HEK293 (cell line): ENCODE data around the gene ZC3H7B.
A peak's percentile ranks its signal among the peaks of the same experiment; 100 is the strongest.

ENCODE experiments used
- CTCF ChIA-PET: fragments of 350-600 bp; formaldehyde crosslinking; extraction: SDS; loops from one replicate; lab custom pipeline; 2021; ENCODE audit warnings: antibody characterized with exemption; lab: Yijun Ruan, JAX
- POLR2A ChIA-PET: fragments of 300-600 bp; formaldehyde crosslinking; extraction: SDS; loops from one replicate; lab custom pipeline; 2020; ENCODE audit warnings: antibody characterized with exemption, inconsistent platforms; lab: Yijun Ruan, JAX
- H3K27ac ChIP-seq: fragments of 200-500 bp; sonication (Bioruptor generic); 2 replicates; pipeline ENCODE4 v1.5.1; 2014; ENCODE audit warnings: low read depth, low read length, control low read depth, inconsistent platforms; ENCODE audit errors: extremely low read depth
- H3K36me3 ChIP-seq, 2 experiments: fragments of 200-500 bp in 1 of 2; sonication (Bioruptor generic) in 1 of 2; 1 replicate in 1 of 2; 2 replicates in 1 of 2; pipeline ENCODE4 v1.5.1; 2014 to 2017; ENCODE audit warnings: inconsistent platforms in 2 of 2, low read length in 2 of 2; ENCODE audit not compliant: control insufficient read depth in 2 of 2, insufficient read depth in 1 of 2
- H3K4me1 ChIP-seq: fragments of 200-500 bp; sonication (Bioruptor generic); 2 replicates; pipeline ENCODE4 v1.5.1; 2014; ENCODE audit warnings: mild to moderate bottlenecking, low read length, inconsistent platforms; ENCODE audit not compliant: control insufficient read depth, insufficient read depth
- H3K4me3 ChIP-seq: 2 replicates; pipeline ENCODE4 v1.5.1; 2011; ENCODE audit warnings: low read depth, mild to moderate bottlenecking, control low read depth, low read length, moderate library complexity
- H3K9me3 ChIP-seq: fragments of 200-500 bp; sonication (Bioruptor generic); 2 replicates; pipeline ENCODE4 v1.5.1; 2014; ENCODE audit warnings: low read depth, low read length, inconsistent platforms; ENCODE audit not compliant: control insufficient read depth, insufficient read depth
- GFI1B ChIP-seq: fragments of 450-650 bp; formaldehyde crosslinking; IDR thresholded peaks from 2 replicates; pipeline ENCODE4 v1.5.1; 2016; ENCODE audit warnings: missing biosample characterization, missing genetic modification characterization
- KLF1 ChIP-seq: fragments of 450-650 bp; formaldehyde crosslinking; IDR thresholded peaks from 2 replicates; pipeline ENCODE4 v1.5.1; 2016; ENCODE audit warnings: missing biosample characterization, missing genetic modification characterization
- SP2 ChIP-seq: fragments of 450-650 bp; formaldehyde crosslinking; IDR thresholded peaks from 2 replicates; pipeline ENCODE4 v1.5.1; 2016; ENCODE audit warnings: missing biosample characterization, missing genetic modification characterization
- TRIM28 ChIP-seq: IDR thresholded peaks from 2 replicates; pipeline ENCODE4 v1.6.1; 2011; ENCODE audit warnings: low read length, control low read depth, borderline replicate concordance
- YY1 ChIP-seq: fragments of 450-650 bp; formaldehyde crosslinking; IDR thresholded peaks from 2 replicates; pipeline ENCODE4 v1.5.1; 2018; ENCODE audit warnings: missing biosample characterization, missing genetic modification characterization
- ZBTB26 ChIP-seq: fragments of 450-650 bp; formaldehyde crosslinking; optimal IDR thresholded peaks from 2 replicates; pipeline ENCODE3; 2016; ENCODE audit warnings: missing biosample characterization, mild to moderate bottlenecking, missing genetic modification characterization
- ZBTB44 ChIP-seq: fragments of 450-650 bp; IDR thresholded peaks from 2 replicates; pipeline ENCODE4 v1.5.1; 2018; ENCODE audit warnings: missing biosample characterization, mild to moderate bottlenecking, missing genetic modification characterization
- ZBTB48 ChIP-seq: fragments of 450-650 bp; formaldehyde crosslinking; IDR thresholded peaks from 2 replicates; pipeline ENCODE4 v1.5.1; 2016; ENCODE audit warnings: missing biosample characterization, missing genetic modification characterization
- ZBTB49 ChIP-seq: fragments of 450-650 bp; formaldehyde crosslinking; IDR thresholded peaks from 2 replicates; pipeline ENCODE4 v1.5.1; 2016; ENCODE audit warnings: missing biosample characterization, missing genetic modification characterization, low read depth
- ZNF112 ChIP-seq: fragments of 450-650 bp; formaldehyde crosslinking; IDR thresholded peaks from 2 replicates; pipeline ENCODE4 v1.5.0; 2017; ENCODE audit warnings: missing biosample characterization, missing genetic modification characterization
- ZNF114 ChIP-seq: fragments of 450-650 bp; formaldehyde crosslinking; IDR thresholded peaks from 2 replicates; pipeline ENCODE4 v1.5.0; 2017; ENCODE audit warnings: missing biosample characterization, missing genetic modification characterization
- ZNF221 ChIP-seq: fragments of 450-650 bp; formaldehyde crosslinking; IDR thresholded peaks from 2 replicates; pipeline ENCODE4 v1.5.1; 2017; ENCODE audit warnings: missing biosample characterization, missing genetic modification characterization, borderline replicate concordance
- ZNF223 ChIP-seq: fragments of 450-650 bp; formaldehyde crosslinking; IDR thresholded peaks from 2 replicates; pipeline ENCODE4 v1.5.1; 2016; ENCODE audit warnings: missing biosample characterization, missing genetic modification characterization
- ZNF280D ChIP-seq: fragments of 450-650 bp; formaldehyde crosslinking; IDR thresholded peaks from 2 replicates; pipeline ENCODE4 v1.5.1; 2016; ENCODE audit warnings: missing biosample characterization, missing genetic modification characterization
- ZNF416 ChIP-seq: fragments of 450-650 bp; formaldehyde crosslinking; IDR thresholded peaks from 2 replicates; pipeline ENCODE4 v1.5.1; 2016; ENCODE audit warnings: missing biosample characterization, missing genetic modification characterization
- ZNF488 ChIP-seq: fragments of 450-650 bp; formaldehyde crosslinking; IDR thresholded peaks from 2 replicates; pipeline ENCODE4 v1.5.1; 2016; ENCODE audit warnings: missing biosample characterization, missing genetic modification characterization
- ZNF530 ChIP-seq: fragments of 450-650 bp; formaldehyde crosslinking; IDR thresholded peaks from 2 replicates; pipeline ENCODE4 v1.5.1; 2016; ENCODE audit warnings: low read depth, missing biosample characterization, missing genetic modification characterization
- ZNF549 ChIP-seq: fragments of 450-650 bp; IDR thresholded peaks from 2 replicates; pipeline ENCODE4 v1.5.1; 2018; ENCODE audit warnings: missing biosample characterization, missing genetic modification characterization, mild to moderate bottlenecking, inconsistent platforms, moderate library complexity
- ZNF621 ChIP-seq: fragments of 450-650 bp; formaldehyde crosslinking; IDR thresholded peaks from 2 replicates; pipeline ENCODE4 v1.5.1; 2017; ENCODE audit warnings: missing biosample characterization, missing genetic modification characterization
- ZNF639 ChIP-seq: fragments of 450-650 bp; formaldehyde crosslinking; IDR thresholded peaks from 2 replicates; pipeline ENCODE4 v1.5.1; 2016; ENCODE audit warnings: missing biosample characterization, missing genetic modification characterization
- ZNF660 ChIP-seq: fragments of 450-650 bp; IDR thresholded peaks from 2 replicates; pipeline ENCODE4 v1.5.1; 2018; ENCODE audit warnings: missing biosample characterization, mild to moderate bottlenecking, missing genetic modification characterization

The ZC3H7B gene

GRCh38 chr22:41361716-41362310, 60.5 kb downstream of the ZC3H7B start:
- H3K27ac ChIP-seq: no peak overlapping the region
- no peak overlapping the region for H3K4me3 ChIP-seq
- H3K9me3 ChIP-seq: no peaks in the 10 kb centered on the region
- POLR2A ChIA-PET: interaction anchor here (0.6 to 2.0 kb wide), 2 partner anchors 19 to 27 kb away, joined by 3 to 7 read pairs; partner anchors contain the start of gene TEF
- CTCF ChIA-PET: no interaction called here
- TF ChIP-seq ZNF621 (no peak), ZNF639 (tag by site-specific recombination) (0 out of 2 replicates have a peak, but pooled peaks have one; percentile 21)
- peaks cover 3% of the 10 kb centered on the region; the same call in 1 of the 2 replicates for H3K4me1 ChIP-seq
- H3K36me3 ChIP-seq: peaks cover 0 to 24% of the 10 kb centered on the region in 2 experiments; a peak in 2 of 3 replicates

GRCh38 chr22:41362615-41363014, 61.3 kb downstream of the ZC3H7B start:
- Histone ChIP-seq H3K27ac (0 out of 2 replicates have a peak overlapping the region, but pooled peaks have one; percentile 1), H3K4me3 (no peak overlapping the region), H3K4me1 (peaks cover 7% of the 10 kb centered on the region), H3K36me3 (peaks cover 0 to 18% of the 10 kb centered on the region in 2 experiments; a peak in 1 of 3 replicates), H3K9me3 (no peaks in the 10 kb centered on the region)
- TF ChIP-seq ZNF114 (tag by site-specific recombination) (no peak), ZBTB44 (tag by site-specific recombination) (no peak), KLF1 (tag by site-specific recombination) (no peak), ZBTB26 (tag by site-specific recombination) (no peak), ZBTB48 (tag by site-specific recombination) (no peak), SP2 (no peak), ZNF530 (tag by site-specific recombination) (no peak), ZNF223 (tag by site-specific recombination) (no peak), ZNF112 (tag by site-specific recombination) (no peak), ZBTB49 (no peak), ZNF416 (tag by site-specific recombination) (no peak), GFI1B (tag by site-specific recombination) (no peak), ZNF488 (tag by site-specific recombination) (no peak), ZNF221 (tag by site-specific recombination) (no peak), ZNF549 (tag by site-specific recombination) (no peak), ZNF280D (tag by site-specific recombination) (no peak), TRIM28 (no peak), YY1 (no peak), ZNF660 (tag by site-specific recombination) (no peak)
- ChIA-PET POLR2A (interaction anchor here (0.5 to 2.0 kb wide), 2 partner anchors 19 to 73 kb away, joined by 4 to 7 read pairs; partner anchors contain the start of gene TEF), CTCF (interaction anchor here (0.9 to 1.3 kb wide), 2 partner anchors 11 to 20 kb away, joined by 3 read pairs; no protein-coding TSS in a partner anchor)
